Measurements from ENCODE around the gene ARFIP2. TPM values are rescaled to one million over a fixed set of nuclear protein-coding genes. Genes with fewer than 3 reads are reported as not detected.

ARFIP2 gene, protein sequence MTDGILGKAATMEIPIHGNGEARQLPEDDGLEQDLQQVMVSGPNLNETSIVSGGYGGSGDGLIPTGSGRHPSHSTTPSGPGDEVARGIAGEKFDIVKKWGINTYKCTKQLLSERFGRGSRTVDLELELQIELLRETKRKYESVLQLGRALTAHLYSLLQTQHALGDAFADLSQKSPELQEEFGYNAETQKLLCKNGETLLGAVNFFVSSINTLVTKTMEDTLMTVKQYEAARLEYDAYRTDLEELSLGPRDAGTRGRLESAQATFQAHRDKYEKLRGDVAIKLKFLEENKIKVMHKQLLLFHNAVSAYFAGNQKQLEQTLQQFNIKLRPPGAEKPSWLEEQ
- 56.0 and 66.1 TPM in 2 replicates for total RNA-seq

DNA sequence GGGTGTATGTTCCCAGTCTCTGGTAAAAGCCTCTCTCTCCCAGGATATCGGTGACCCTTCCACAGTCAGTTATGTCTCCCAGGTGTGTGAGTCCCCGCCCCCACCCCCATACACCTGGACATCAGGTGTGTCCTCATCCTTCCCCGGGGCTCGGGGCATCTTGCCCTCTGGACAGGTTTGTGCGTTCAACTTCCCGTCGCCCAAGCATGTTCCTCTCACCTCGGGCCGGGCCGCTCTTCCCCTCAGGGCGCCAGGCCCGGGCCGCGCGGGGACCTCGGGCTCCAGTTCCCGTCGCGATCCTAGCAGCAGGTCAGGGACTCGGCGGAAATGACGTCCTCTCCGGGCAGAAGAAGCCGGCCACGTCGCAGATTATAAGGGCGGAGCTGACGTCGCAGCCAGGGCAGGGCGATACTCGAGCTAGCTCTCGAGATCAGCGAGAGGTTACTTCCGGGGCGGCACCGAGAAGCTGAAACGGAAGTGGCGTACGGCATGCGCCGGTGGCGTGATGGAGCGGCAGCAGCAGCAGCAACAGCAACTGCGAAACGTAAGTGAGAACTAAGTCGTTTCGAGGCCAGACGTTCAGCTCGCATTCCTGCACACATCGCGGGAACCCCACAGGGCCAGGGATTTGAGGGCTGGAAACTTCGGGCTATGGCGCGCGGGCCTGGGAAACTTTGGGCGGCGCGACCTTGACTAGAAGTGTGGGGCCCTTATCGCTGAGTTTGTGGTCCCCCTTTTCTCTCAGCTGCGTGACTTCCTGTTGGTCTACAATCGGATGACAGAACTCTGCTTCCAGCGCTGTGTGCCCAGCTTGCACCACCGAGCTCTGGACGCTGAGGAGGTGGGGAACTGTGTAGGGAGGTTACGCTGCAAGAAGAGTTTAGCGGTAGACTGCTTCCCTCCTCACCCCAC lies at the start of gene ARFIP2, which contains the start of gene TIMM10B:
ARFIP2 (minus strand) TSS at position 320 of the 912 bp plus-strand sequence. CDS start 910 bp downstream, outside the sequence.
TIMM10B (plus strand) TSS at position 490 of the 912 bp plus-strand sequence; CDS start at position 506, 16 bp downstream.

DNA sequence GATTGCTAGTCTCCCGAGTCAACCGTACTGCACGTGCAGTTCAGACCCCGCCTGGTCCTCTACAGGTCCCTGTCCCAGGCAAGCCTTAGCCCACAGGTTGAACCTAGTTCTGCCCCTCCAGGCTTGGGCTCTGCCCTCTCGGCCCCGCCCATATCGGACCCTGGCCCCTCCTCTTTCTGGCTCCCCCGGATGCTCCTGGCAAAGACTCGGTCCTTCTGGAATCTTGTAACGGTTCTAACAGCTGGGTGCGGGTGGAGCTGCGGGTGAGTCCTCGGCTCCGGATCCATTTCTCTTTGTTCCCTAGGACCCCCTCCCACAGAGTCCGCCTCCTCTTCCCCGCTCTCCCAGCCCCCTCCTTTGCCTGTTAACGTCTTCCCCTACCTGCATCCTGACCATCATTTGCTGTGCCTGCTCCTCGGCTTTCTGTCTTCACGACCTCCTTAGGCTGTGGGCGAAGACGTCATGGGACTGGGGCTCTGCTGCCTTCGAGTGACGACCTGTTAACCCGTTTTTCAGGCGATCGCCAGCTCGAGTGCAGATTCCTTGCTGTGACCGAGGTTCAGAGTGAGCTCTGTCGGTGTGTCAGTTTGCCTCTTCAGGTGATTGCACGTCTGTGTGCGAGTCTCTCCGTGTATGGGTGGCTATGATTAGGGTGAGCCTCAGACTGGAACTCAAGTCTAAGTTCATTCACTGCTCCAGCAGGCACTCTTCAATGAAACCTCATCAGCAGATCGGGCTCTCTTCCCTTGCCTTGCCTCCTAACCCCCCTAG lies 16.1 kb upstream of the ARFIP2 start, which contains the start of gene DNHD1:
DNHD1 (plus strand) TSS at position 212 of the 771 bp plus-strand sequence. CDS start 936 bp downstream, outside the sequence.

DNA sequence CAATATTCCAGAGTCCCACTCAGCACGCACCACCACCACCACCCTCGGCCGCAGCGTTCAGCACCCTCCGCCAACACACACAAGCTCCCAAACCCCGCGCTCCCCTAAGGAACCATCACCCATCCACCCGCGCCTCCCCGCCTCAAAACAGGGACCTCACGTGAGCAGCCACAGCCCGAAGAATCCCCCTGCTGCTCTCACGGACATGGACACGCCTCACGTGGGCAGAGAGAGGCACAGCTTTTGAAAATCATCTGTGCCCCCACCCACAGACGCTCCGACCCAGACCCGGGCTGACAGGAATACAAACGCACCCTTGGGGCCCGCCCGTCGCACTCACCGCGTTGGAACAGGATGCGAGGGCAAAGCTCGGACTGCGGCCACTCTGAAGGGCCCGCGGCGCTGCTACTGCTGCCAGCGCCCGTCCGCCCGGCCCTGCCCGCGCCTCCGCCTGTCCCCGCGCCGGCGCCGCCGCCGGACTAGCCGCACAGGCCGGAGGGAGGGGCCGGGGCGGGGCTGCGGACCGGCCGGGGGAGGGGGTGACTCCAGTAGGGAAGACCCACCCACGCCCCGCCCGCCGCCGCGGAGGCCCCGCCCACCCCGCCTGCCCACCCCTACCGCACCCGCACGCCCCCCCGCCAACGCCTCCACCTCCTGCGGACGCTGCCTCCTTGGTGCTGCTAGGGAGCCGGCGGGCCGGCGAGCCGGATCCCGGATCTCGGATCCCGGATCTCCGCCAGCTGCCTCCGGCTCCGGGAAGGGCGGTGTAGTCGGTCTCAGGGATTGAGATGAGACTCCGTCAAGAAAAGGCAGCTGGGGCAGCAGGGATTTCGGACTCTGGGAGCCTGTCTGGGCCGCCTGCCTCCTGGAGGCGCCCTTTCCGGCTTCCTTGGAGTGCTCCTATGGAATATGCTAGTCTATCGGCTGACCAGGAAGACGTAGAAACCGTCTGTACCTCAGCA lies 7.4 kb downstream of the ARFIP2 start, which contains the start of gene TRIM3:
TRIM3 (minus strand) TSS at position 491 of the 962 bp plus-strand sequence. CDS start 8,246 bp downstream, outside the sequence.

DNA sequence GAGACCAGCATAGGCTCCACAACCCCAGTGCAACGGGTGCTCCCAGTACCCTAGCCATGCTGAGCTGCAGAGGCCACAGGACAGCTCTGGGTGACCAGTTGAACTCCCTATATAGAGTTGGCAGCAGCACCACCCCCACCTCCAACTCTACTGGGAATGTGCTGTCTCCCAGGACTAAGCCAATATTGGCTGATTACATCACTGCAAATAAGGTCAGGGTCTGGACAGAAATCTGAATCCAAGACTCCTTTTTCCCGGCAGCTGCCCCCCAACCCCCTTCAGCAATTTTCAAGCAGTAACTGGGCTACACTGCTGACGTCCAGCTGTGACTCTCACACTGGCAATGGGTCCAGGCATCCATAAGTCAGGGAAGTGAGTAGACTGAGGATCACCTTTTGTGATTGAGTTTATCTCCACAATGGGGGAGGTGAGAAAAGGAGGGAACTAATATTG lies 40.2 kb downstream of the ARFIP2 start, which contains the start of gene HPX:
HPX (minus strand) TSS at position 82 of the 453 bp plus-strand sequence; CDS start at position 58, 24 bp downstream.

Other genes with a start within 250 kb of the ARFIP2 start
- gene FHIP1B, start 246.7 kb downstream of the ARFIP2 start, total RNA-seq: 13.0 and 15.3 TPM in 2 replicates
- under 0.01 TPM in 1 of 2 replicates, not detected in the other for gene CNGA4, start 242.2 kb downstream of the ARFIP2 start, total RNA-seq
- gene CCKBR, start 221.5 kb downstream of the ARFIP2 start, total RNA-seq: not detected in 2 replicates
- gene CAVIN3, start 160.8 kb downstream of the ARFIP2 start, total RNA-seq: 216 and 432 TPM in 2 replicates
- 28.7 and 39.2 TPM in 2 replicates for gene SMPD1, start 90.9 kb downstream of the ARFIP2 start, total RNA-seq
- 45.4 and 50.5 TPM in 2 replicates for gene APBB1, start 62.2 kb downstream of the ARFIP2 start, total RNA-seq
- gene HPX, start 40.3 kb downstream of the ARFIP2 start, total RNA-seq: 0.33 and 0.50 TPM in 2 replicates
- 19.5 and 27.4 TPM in 2 replicates for gene TRIM3, start 7.4 kb downstream of the ARFIP2 start, total RNA-seq
- 44.7 and 51.0 TPM in 2 replicates for gene TIMM10B, start 170 bp upstream of the ARFIP2 start, total RNA-seq
- gene DNHD1, start 15.9 kb upstream of the ARFIP2 start, total RNA-seq: 9.0 and 12.2 TPM in 2 replicates
- gene RRP8, start 122.3 kb upstream of the ARFIP2 start, total RNA-seq: 12.0 and 13.8 TPM in 2 replicates
- 248 and 367 TPM in 2 replicates for gene ILK, start 122.4 kb upstream of the ARFIP2 start, total RNA-seq
- 25.3 and 45.6 TPM in 2 replicates for gene TAF10, start 130.9 kb upstream of the ARFIP2 start, total RNA-seq
- gene TPP1, start 138.1 kb upstream of the ARFIP2 start, total RNA-seq: 83.6 and 123 TPM in 2 replicates
- 35.2 and 50.1 TPM in 2 replicates for gene DCHS1, start 174.5 kb upstream of the ARFIP2 start, total RNA-seq
- 112 and 118 TPM in 2 replicates for gene MRPL17, start 202.0 kb upstream of the ARFIP2 start, total RNA-seq

Measured in uterine smooth muscle cell (primary cell).